Trophoblast cell (in vitro differentiated cells and primary cell): Measurements from ENCODE around the gene PCGF3.
A peak's percentile ranks its signal among the peaks of the same experiment; 100 is the strongest.

Experiments
- DNase-seq, 2 donors: peaks; one replicate each; pipeline ENCODE4 v3.0.0-alpha.2; 2016
- H2AFZ ChIP-seq: 2 replicates; pipeline ENCODE4 v1.6.1; 2013; ENCODE audit warnings: low read length, moderate library complexity, mild to moderate bottlenecking; ENCODE audit not compliant: insufficient read depth, poor library complexity
- H2AK5ac ChIP-seq: 2 replicates; pipeline ENCODE4 v1.6.1; 2013; ENCODE audit warnings: mild to moderate bottlenecking, low read length
- H2BK120ac ChIP-seq: 2 replicates; pipeline ENCODE4 v1.6.1; 2013; ENCODE audit warnings: low read length, mild to moderate bottlenecking, moderate library complexity; ENCODE audit not compliant: insufficient read depth, poor library complexity
- H2BK12ac ChIP-seq: 2 replicates; pipeline ENCODE4 v1.6.1; 2013; ENCODE audit warnings: mild to moderate bottlenecking, low read length, moderate library complexity
- H2BK5ac ChIP-seq: 2 replicates; pipeline ENCODE4 v1.6.1; 2013; ENCODE audit warnings: low read length, low read depth, moderate library complexity, mild to moderate bottlenecking; ENCODE audit not compliant: poor library complexity
- H3K14ac ChIP-seq: 2 replicates; pipeline ENCODE4 v1.6.1; 2013; ENCODE audit warnings: mild to moderate bottlenecking, low read length
- H3K18ac ChIP-seq: 2 replicates; pipeline ENCODE4 v1.6.1; 2013; ENCODE audit warnings: mild to moderate bottlenecking, low read length
- H3K23ac ChIP-seq: 2 replicates; pipeline ENCODE4 v1.6.1; 2013; ENCODE audit warnings: low read length
- H3K27ac ChIP-seq: 2 replicates; pipeline ENCODE4 v1.5.1; 2013; ENCODE audit warnings: low read depth, mild to moderate bottlenecking, inconsistent platforms, low read length, moderate library complexity
- H3K27me3 ChIP-seq: 2 replicates; pipeline ENCODE4 v1.6.1; 2013; ENCODE audit warnings: inconsistent platforms, mild to moderate bottlenecking, low read length, moderate library complexity; ENCODE audit not compliant: insufficient read depth
- H3K36me3 ChIP-seq, 2 experiments: 1 replicate in 1 of 2; 2 replicates in 1 of 2; pipeline ENCODE4 v1.6.1; 2013; ENCODE audit warnings: low read length in 2 of 2, mild to moderate bottlenecking in 2 of 2, moderate library complexity in 1 of 2; ENCODE audit not compliant: insufficient read depth in 2 of 2, control insufficient read depth in 1 of 2
- H3K4ac ChIP-seq: 2 replicates; pipeline ENCODE4 v1.6.1; 2013; ENCODE audit warnings: low read depth, mild to moderate bottlenecking, low read length, moderate library complexity
- H3K4me1 ChIP-seq, 2 experiments: 1 replicate in 1 of 2; 2 replicates in 1 of 2; pipeline ENCODE4 v1.6.1; 2013; ENCODE audit warnings: low read length in 2 of 2, mild to moderate bottlenecking in 2 of 2, moderate library complexity in 1 of 2; ENCODE audit not compliant: insufficient read depth in 2 of 2, control insufficient read depth in 1 of 2
- H3K4me2 ChIP-seq: 2 replicates; pipeline ENCODE4 v1.6.1; 2013; ENCODE audit warnings: inconsistent platforms, mild to moderate bottlenecking, low read length, moderate library complexity
- H3K4me3 ChIP-seq: 2 replicates; pipeline ENCODE4 v1.5.1; 2013; ENCODE audit warnings: mild to moderate bottlenecking, low read depth, low read length, inconsistent platforms
- H3K79me1 ChIP-seq: one replicate; pipeline ENCODE4 v1.6.1; 2013; ENCODE audit warnings: low read length
- H3K79me2 ChIP-seq: 2 replicates; pipeline ENCODE4 v1.6.1; 2013; ENCODE audit warnings: low read length, mild to moderate bottlenecking; ENCODE audit not compliant: control insufficient read depth, insufficient read depth, poor library complexity
- H3K9ac ChIP-seq: 2 replicates; pipeline ENCODE4 v1.6.1; 2013; ENCODE audit warnings: mild to moderate bottlenecking, low read length
- H3K9me3 ChIP-seq: 2 replicates; pipeline ENCODE4 v1.6.1; 2013; ENCODE audit warnings: low read depth, mild to moderate bottlenecking, control low read depth, inconsistent platforms, low read length; ENCODE audit not compliant: insufficient read depth
- H4K12ac ChIP-seq: 2 replicates; pipeline ENCODE4 v1.6.1; 2013; ENCODE audit warnings: low read depth, mild to moderate bottlenecking, low read length, moderate library complexity
- H4K8ac ChIP-seq: 2 replicates; pipeline ENCODE4 v1.6.1; 2013; ENCODE audit warnings: low read depth, mild to moderate bottlenecking, low read length, moderate library complexity
- H4K91ac ChIP-seq: one replicate; pipeline ENCODE4 v1.6.1; 2013; ENCODE audit warnings: low read depth, mild to moderate bottlenecking, low read length, moderate library complexity
- WGBS: extraction: QIAGEN DNeasy Blood & Tissue Kit; methylation state at CpG from one replicate; pipeline ENCODE4 v1.1.7; 2013; ENCODE audit warnings: missing lambda C conversion rate; ENCODE audit not compliant: insufficient read length, insufficient coverage; ENCODE audit errors: extremely low coverage; 5-methylcytosine and 5-hydroxymethylcytosine counted together

PCGF3 gene

GRCh38 chr4:680551-680927 lies 25.1 kb upstream of the PCGF3 start:
- no peak overlapping the region for H4K12ac ChIP-seq
- no peaks in the 10 kb centered on the region for H3K27me3 ChIP-seq
- no peaks in the 10 kb centered on the region for H3K79me2 ChIP-seq
- H3K14ac ChIP-seq = no peak overlapping the region
- H2AFZ ChIP-seq = no peak overlapping the region
- no peak overlapping the region for H2AK5ac ChIP-seq
- H3K4me2 ChIP-seq = peak overlapping the region; percentile 84
- no peak overlapping the region for H2BK120ac ChIP-seq
- H3K9me3 ChIP-seq = peaks cover 2% of the 10 kb centered on the region
- H2BK12ac ChIP-seq = no peak overlapping the region
- no peak overlapping the region for H3K4ac ChIP-seq
- H3K27ac ChIP-seq = no peak overlapping the region
- H3K4me3 ChIP-seq = no peak overlapping the region
- H4K91ac ChIP-seq = peak overlapping the region; percentile 36
- no peak overlapping the region for H3K9ac ChIP-seq
- H3K79me1 ChIP-seq = no peaks in the 10 kb centered on the region
- H3K36me3 ChIP-seq = no peaks in the 10 kb centered on the region
- peak overlapping the region; percentile 77 for H4K8ac ChIP-seq
- no peak overlapping the region for H3K23ac ChIP-seq
- DNase-seq = peak in 1 of 2 donors; percentile 2
- WGBS = no CpG with 5 or more reads among the region's 17 CpGs
- H2BK5ac ChIP-seq = no peak overlapping the region
- H3K4me1 ChIP-seq = peaks cover 11 to 17% of the 10 kb centered on the region in 2 experiments
- H3K18ac ChIP-seq = no peak overlapping the region

GRCh38 chr4:680928-681645 lies 24.5 kb upstream of the PCGF3 start:
- Histone ChIP-seq H3K79me2 (no peaks in the 10 kb centered on the region), H2BK12ac (no peak overlapping the region), H3K9ac (no peak overlapping the region), H3K4ac (no peak overlapping the region), H3K14ac (no peak overlapping the region), H3K4me3 (peak overlapping the region; percentile 66), H3K23ac (no peak overlapping the region), H3K4me1 (peaks cover 7 to 15% of the 10 kb centered on the region in 2 experiments), H2BK5ac (no peak overlapping the region), H3K18ac (no peak overlapping the region), H3K27ac (no peak overlapping the region), H4K91ac (peak overlapping the region; percentile 36), H3K79me1 (no peaks in the 10 kb centered on the region), H4K8ac (peak overlapping the region; percentile 77), H3K36me3 (no peaks in the 10 kb centered on the region), H3K4me2 (peak overlapping the region; percentile 84), H3K9me3 (peaks cover 2% of the 10 kb centered on the region), H2BK120ac (no peak overlapping the region), H2AFZ (no peak overlapping the region), H3K27me3 (no peaks in the 10 kb centered on the region), H4K12ac (peak overlapping the region; percentile 36), H2AK5ac (no peak overlapping the region)
- WGBS = no CpG with 5 or more reads among the region's 62 CpGs
- peak in 1 of 2 donors; percentile 48 for DNase-seq

- Histone ChIP-seq H4K12ac (no peak overlapping the region), H2BK120ac (no peak overlapping the region), H2BK5ac (no peak overlapping the region), H3K27ac (no peak overlapping the region), H2AFZ (no peak overlapping the region), H3K4me3 (no peak overlapping the region), H3K4ac (no peak overlapping the region), H3K9ac (no peak overlapping the region), H3K79me1 (peaks cover 2% of the 10 kb centered on the region), H3K4me2 (no peak overlapping the region), H2AK5ac (no peak overlapping the region), H3K18ac (no peak overlapping the region), H3K9me3 (peaks cover 2% of the 10 kb centered on the region), H2BK12ac (no peak overlapping the region), H4K91ac (no peak overlapping the region), H3K23ac (no peak overlapping the region), H3K36me3 (no peaks in the 10 kb centered on the region), H3K27me3 (no peaks in the 10 kb centered on the region), H4K8ac (no peak overlapping the region), H3K14ac (no peak overlapping the region), H3K4me1 (peaks cover 9 to 18% of the 10 kb centered on the region in 2 experiments), H3K79me2 (no peaks in the 10 kb centered on the region)
- WGBS = no CpG with 5 or more reads among the region's 58 CpGs
- peak; percentile 85 to 90 for DNase-seq
These were observed 23.7 kb upstream of the PCGF3 start for GRCh38 chr4:681736-682451.

- peak in 1 of 2 donors; percentile 31 for DNase-seq
- H3K9ac ChIP-seq = no peak overlapping the region
- H2BK120ac ChIP-seq = no peak overlapping the region
- H3K4me1 ChIP-seq = peaks cover 13 to 25% of the 10 kb centered on the region in 2 experiments
- H3K27ac ChIP-seq = no peak overlapping the region
- H4K8ac ChIP-seq = no peak overlapping the region
- H3K36me3 ChIP-seq = no peaks in the 10 kb centered on the region
- H2AK5ac ChIP-seq = no peak overlapping the region
- H4K12ac ChIP-seq = no peak overlapping the region
- H3K4ac ChIP-seq = no peak overlapping the region
- peaks cover 2% of the 10 kb centered on the region for H3K9me3 ChIP-seq
- no peaks in the 10 kb centered on the region for H3K79me2 ChIP-seq
- no peak overlapping the region for H2BK12ac ChIP-seq
- H3K27me3 ChIP-seq = no peaks in the 10 kb centered on the region
- no peak overlapping the region for H2AFZ ChIP-seq
- no peak overlapping the region for H3K23ac ChIP-seq
- H3K14ac ChIP-seq = no peak overlapping the region
- no peak overlapping the region for H3K4me2 ChIP-seq
- H3K4me3 ChIP-seq = no peak overlapping the region
- no peak overlapping the region for H2BK5ac ChIP-seq
- no peak overlapping the region for H4K91ac ChIP-seq
- no CpG with 5 or more reads among the region's 23 CpGs for WGBS
- no peak overlapping the region for H3K18ac ChIP-seq
- peaks cover 5% of the 10 kb centered on the region for H3K79me1 ChIP-seq
These were observed 23.0 kb upstream of the PCGF3 start for GRCh38 chr4:682490-683172.
